Stomach (tissue), 9 donors: ENCODE measurements around the gene JDP2. TPM values are rescaled to one million over a fixed set of nuclear protein-coding genes. Genes with fewer than 3 reads are reported as not detected.

ENCODE experiments used
- DNase-seq, 2 donors: peaks; one replicate each; pipeline versions ENCODE4 v3.0.0 to v3.0.0-alpha.2; 2013 to 2019
- H3K27ac ChIP-seq, 5 donors: fragments of 200-600 bp in 4 of 5; sonication (generic) in 4 of 5; one replicate each; pipeline ENCODE4 v1.5.1; 2013 to 2019; ENCODE audit warnings: mild to moderate bottlenecking in 1 of 5, moderate library complexity in 1 of 5
- H3K27me3 ChIP-seq, 3 donors: fragments of 200-600 bp; sonication (generic); one replicate each; pipeline ENCODE4 v1.5.1; 2017 to 2019; ENCODE audit warnings: mixed run types in 1 of 3
- H3K36me3 ChIP-seq, 4 donors: fragments of 200-600 bp; sonication (generic); 1 replicate in 3 of 4; 2 replicates in 1 of 4; pipeline ENCODE4 v1.5.1; 2016 to 2019
- H3K4me1 ChIP-seq, 4 donors: fragments of 200-600 bp; sonication (generic); one replicate each; pipeline ENCODE4 v1.5.1; 2016 to 2019
- H3K4me3 ChIP-seq, 4 donors: fragments of 200-600 bp; sonication (generic) in 3 of 4; one replicate each; pipeline ENCODE4 v1.5.1; 2016 to 2019; ENCODE audit warnings: mild to moderate bottlenecking in 1 of 4
- H3K9me3 ChIP-seq, 4 donors: fragments of 200-600 bp; sonication (generic); one replicate each; pipeline ENCODE4 v1.5.1; 2016 to 2019
- CTCF ChIP-seq, 7 experiments: fragments of 450-650 bp in 4 of 7; fragments of 200-600 bp in 3 of 7; sonication (generic) in 3 of 7; IDR thresholded peaks; one replicate each; pipeline ENCODE4 v1.5.1; 2016 to 2019; ENCODE audit warnings: antibody characterized with exemption in 7 of 7, control low read depth in 2 of 7, mild to moderate bottlenecking in 1 of 7
- EP300 ChIP-seq: sonication (generic); formaldehyde crosslinking; IDR thresholded peaks from one replicate; pipeline ENCODE4 v1.6.1; 2017; ENCODE audit warnings: antibody characterized with exemption
- POLR2A ChIP-seq, 4 donors: fragments of 450-650 bp; IDR thresholded peaks; one replicate each; pipeline ENCODE4 v1.6.1; 2016; ENCODE audit warnings: antibody characterized with exemption in 4 of 4, control low read depth in 2 of 4, mild to moderate bottlenecking in 1 of 4, moderate library complexity in 1 of 4
- POLR2AphosphoS5 ChIP-seq, 3 donors: sonication (generic); formaldehyde crosslinking; IDR thresholded peaks; one replicate each; pipeline ENCODE4 v1.6.1; 2016; ENCODE audit warnings: antibody characterized with exemption in 3 of 3
- WGBS, 5 donors: extraction: QIAGEN DNeasy Blood & Tissue Kit in 3 of 5; methylation state at CpG; one replicate each; pipeline versions ENCODE4 v1.1.5 to v1.1.7; 2013 to 2018; 5-methylcytosine and 5-hydroxymethylcytosine counted together
- intact Hi-C: fragments of 100-400 bp; cut with DNase I; formaldehyde crosslinking; loops from one replicate; pipeline ENCODE4 v1.15.1; 2023; ENCODE audit warnings: low total_unique reads
- polyA plus RNA-seq, 3 donors: library from polyadenylated mRNA; stranded (reverse); fragments of 200-250 nt; gene quantifications; one replicate each; pipeline ENCODE4 v1.2.3, GENCODE V29; 2013
- total RNA-seq, 5 donors: library from RNA; depleted of rRNA; stranded (reverse); fragments of >200 nt; gene quantifications; one replicate each; pipeline versions ENCODE4 v1.1.0 to v1.2.3, GENCODE V29; 2014 to 2016
- donor health status: healthy with polysubstance abuse.
- donor health status: Bipolar disorder and iron deficiency.
- donor health status: healthy.

The JDP2 gene
- total and polyA plus RNA-seq, 8 donors: 10.3 to 145 (median 31.6) TPM

DNA sequence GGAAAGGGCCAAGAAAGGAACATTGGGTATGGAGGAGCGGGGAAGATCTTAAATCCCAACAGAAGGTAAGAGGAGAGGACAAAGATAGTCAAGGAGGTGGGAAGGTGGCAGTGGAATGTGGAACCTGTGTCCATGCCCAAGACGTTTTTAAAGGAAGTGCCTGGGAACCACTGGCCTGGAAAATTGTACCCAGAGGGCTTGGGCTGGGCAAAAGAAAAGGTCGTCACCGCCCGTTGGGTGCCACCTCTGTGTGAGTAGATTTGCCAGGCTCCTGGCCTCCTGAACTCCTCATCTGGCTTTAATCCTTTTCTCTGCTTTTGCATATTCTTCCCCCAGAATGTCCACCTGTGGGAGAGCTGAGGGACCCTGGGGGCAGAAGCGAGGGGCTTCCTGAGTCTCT is 32.6 kb downstream of the JDP2 start:
- no peak for DNase-seq
- Histone ChIP-seq H3K4me1 (peaks cover 22 to 70% (median 55%) of the 10 kb centered on the region in 4 donors), H3K9me3 (no peaks in the 10 kb centered on the region), H3K27me3 (no peaks in the 10 kb centered on the region), H3K4me3 (no peak overlapping the region), H3K36me3 (peaks cover 10 to 41% (median 33%) of the 10 kb centered on the region in 4 donors), H3K27ac (peak overlapping the region in 2 of 5 donors; percentile 73 to 75)
- intact Hi-C loops: no loop called here
- no peak for TF ChIP-seq CTCF (IDR thresholded peaks at IDR 0.05)
- no peak for TF ChIP-seq POLR2AphosphoS5 (IDR thresholded peaks at IDR 0.05)
- no peak for TF ChIP-seq POLR2A (IDR thresholded peaks at IDR 0.05)
- TF ChIP-seq EP300: no peak
- 74 to 85% (median 81%) methylated on average over 6 of the region's 6 CpGs for WGBS, 5 donors

GRCh38 chr14:75461303-75461702 is 33.5 kb downstream of the JDP2 start:
- no peak for DNase-seq
- Histone ChIP-seq H3K4me1 (peaks cover 15 to 70% (median 50%) of the 10 kb centered on the region in 4 donors), H3K27ac (peak overlapping the region in 2 of 5 donors; percentile 44 to 50), H3K27me3 (no peaks in the 10 kb centered on the region), H3K36me3 (peaks cover 10 to 41% (median 34%) of the 10 kb centered on the region in 4 donors), H3K4me3 (no peak overlapping the region), H3K9me3 (no peaks in the 10 kb centered on the region)
- 91 to 98% (median 95%) methylated on average over 10 to 12 of the region's 12 CpGs for WGBS, 5 donors
- intact Hi-C loops: no loop called here
- TF ChIP-seq POLR2A (IDR thresholded peaks at IDR 0.05) (no peak), EP300 (no peak), CTCF (IDR thresholded peaks at IDR 0.05) (no peak), POLR2AphosphoS5 (IDR thresholded peaks at IDR 0.05) (no peak)

- peak in 1 of 2 donors; percentile 47 for DNase-seq
- Histone ChIP-seq H3K36me3 (peaks cover 10 to 41% (median 34%) of the 10 kb centered on the region in 4 donors), H3K9me3 (no peaks in the 10 kb centered on the region), H3K4me3 (no peak overlapping the region), H3K27ac (peak overlapping the region in 2 of 5 donors; percentile 44 to 50), H3K27me3 (no peaks in the 10 kb centered on the region), H3K4me1 (peaks cover 15 to 70% (median 47%) of the 10 kb centered on the region in 4 donors)
- intact Hi-C loops: no loop called here
- WGBS, 5 donors: 25 to 63% (median 40%) methylated on average over 2 of the region's 2 CpGs
- TF ChIP-seq POLR2A (IDR thresholded peaks at IDR 0.05) (no peak), POLR2AphosphoS5 (IDR thresholded peaks at IDR 0.05) (peak in 1 of 3 donors; percentile 17), CTCF (IDR thresholded peaks at IDR 0.05) (no peak), EP300 (no peak)
These were observed 34.0 kb downstream of the JDP2 start for GRCh38 chr14:75461755-75462349.

DNA sequence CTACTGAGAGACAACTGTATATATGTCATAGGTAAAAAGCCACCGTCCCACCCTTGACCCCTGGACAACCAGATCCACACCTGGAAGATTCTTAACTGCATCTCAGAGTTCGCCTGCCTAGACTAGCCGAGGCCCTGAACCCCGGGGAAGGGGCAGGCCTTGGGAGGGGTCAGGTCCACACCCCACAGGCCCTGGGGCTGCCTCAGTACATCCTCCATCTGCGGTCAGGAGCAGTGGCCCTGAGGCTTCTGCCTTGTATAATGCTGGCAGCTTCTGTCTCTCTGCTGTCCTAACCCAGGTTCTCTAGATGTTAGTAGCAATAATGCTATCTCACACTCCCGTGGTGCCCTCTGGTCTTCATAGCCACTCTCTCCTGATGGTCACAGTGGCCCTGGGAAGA is 36.8 kb downstream of the JDP2 start:
- Histone ChIP-seq H3K27ac (no peak overlapping the region), H3K4me1 (peaks cover 14 to 67% (median 39%) of the 10 kb centered on the region in 4 donors), H3K4me3 (no peak overlapping the region), H3K9me3 (no peaks in the 10 kb centered on the region), H3K27me3 (no peaks in the 10 kb centered on the region), H3K36me3 (peaks cover 10 to 59% (median 45%) of the 10 kb centered on the region in 4 donors)
- TF ChIP-seq EP300: no peak
- TF ChIP-seq CTCF (IDR thresholded peaks at IDR 0.05): no peak
- TF ChIP-seq POLR2AphosphoS5 (IDR thresholded peaks at IDR 0.05): no peak
- no peak for TF ChIP-seq POLR2A (IDR thresholded peaks at IDR 0.05)
- WGBS, 5 donors: 83 to 89% (median 88%) methylated on average over 6 of the region's 6 CpGs
- intact Hi-C loops: no loop called here
- DNase-seq: peak in 1 of 2 donors; percentile 22
